Adrenal gland (tissue), 12 donors: ENCODE data around the gene NUF2. TPM values are rescaled to one million over a fixed set of nuclear protein-coding genes. Genes with fewer than 3 reads are reported as not detected.
"Not testable (repeated sequence)": the region's sequence is repeated elsewhere in the genome, so short reads cannot be mapped to it uniquely, and the experiment has no call there.

Experiments used
- DNase-seq, 7 donors: peaks; one replicate each; pipeline ENCODE4 v3.0.0-alpha.2; 2019 to 2020
- H3K27ac ChIP-seq, 5 donors: fragments of 200-600 bp; sonication (generic) in 4 of 5; 1 replicate in 3 of 5; 2 replicates in 2 of 5; pipeline versions ENCODE4 v1.5.1 to v1.8.0; 2016 to 2020; ENCODE audit warnings: mild to moderate bottlenecking in 1 of 5
- H3K27me3 ChIP-seq: fragments of 200-600 bp; 2 replicates; pipeline ENCODE4 v1.8.0; 2021
- H3K36me3 ChIP-seq, 2 donors: fragments of 200-600 bp; replicated peaks in 1 of 2; 1 replicate in 1 of 2; 2 replicates in 1 of 2; pipeline versions ENCODE4 v1.5.1 to v1.8.0; 2018 to 2022
- H3K4me1 ChIP-seq, 2 donors: fragments of 200-600 bp; replicated peaks in 1 of 2; 1 replicate in 1 of 2; 2 replicates in 1 of 2; pipeline versions ENCODE4 v1.5.1 to v1.8.0; 2018 to 2021
- H3K4me3 ChIP-seq, 4 donors: fragments of 200-600 bp; sonication (generic) in 3 of 4; one replicate each; pipeline ENCODE4 v1.5.1; 2016 to 2018
- H3K9me3 ChIP-seq, 3 donors: fragments of 200-600 bp; sonication (generic) in 1 of 3; replicated peaks in 1 of 3; 1 replicate in 2 of 3; 2 replicates in 1 of 3; pipeline versions ENCODE4 v1.5.1 to v1.8.0; 2016 to 2021
- POLR2A ChIP-seq, 2 donors: fragments of 450-650 bp; IDR thresholded peaks; one replicate each; pipeline ENCODE4 v1.6.1; 2017; ENCODE audit warnings: antibody characterized with exemption in 2 of 2, mild to moderate bottlenecking in 2 of 2, moderate library complexity in 1 of 2
- WGBS, 4 donors: extraction: QIAGEN DNeasy Blood & Tissue Kit in 2 of 4; methylation state at CpG; one replicate each; pipeline versions ENCODE4 v1.1.5 to v1.1.7; 2013 to 2017; 5-methylcytosine and 5-hydroxymethylcytosine counted together
- intact Hi-C, 2 donors: fragments of 100-400 bp; cut with DNase I; formaldehyde crosslinking; loops; one replicate each; pipeline versions ENCODE4 v1.14.1 to v1.15.0; 2022 to 2023
- polyA plus RNA-seq, 3 donors: library from polyadenylated mRNA; stranded (reverse); fragments of 200-250 nt in 2 of 3; fragments of 350-450 nt in 1 of 3; fragmentation: Illumina TruSeq in 1 of 3; extraction: RNeasy Lipid Tissue Mini Kit (QIAGEN cat#74804) in 1 of 3; gene quantifications; one replicate each; pipeline ENCODE4 v1.2.3, GENCODE V29; 2013 to 2014
- total RNA-seq, 9 donors: library from RNA; depleted of rRNA in 4 of 9; stranded (reverse); fragments of >200 nt in 4 of 9; fragments of 120-200 nt in 1 of 9; fragmentation: NEBNext Ultra II Directional in 1 of 9; extraction: Animal tissue kit (Norgen Biotek cat#: 25700) in 1 of 9; gene quantifications; one replicate each; pipeline versions ENCODE4 v1.1.0 to v1.2.4, GENCODE V29; 2013 to 2023
- TF ChIP-seq, protein P1 (sequence below), 6 experiments: fragments of 450-650 bp in 4 of 6; fragments of 200-600 bp in 2 of 6; sonication (generic) in 1 of 6; IDR thresholded peaks; 1 replicate in 5 of 6; 2 replicates in 1 of 6; pipeline versions ENCODE4 v1.5.1 to v1.8.0; 2016 to 2021; ENCODE audit warnings: antibody characterized with exemption in 6 of 6, mild to moderate bottlenecking in 2 of 6, moderate library complexity in 1 of 6
- donor health status: healthy with polysubstance abuse.
- donor health status: Bipolar disorder and iron deficiency.
- donor health status: DM: yes; HTN: yes; CAD: no.
- donor health status: DM: no; HTN: no; CAD: no.
- donor health status: DM: no; HTN: no; CAD: no.
- donor health status: DM: yes; HTN: yes; CAD: no.

Gene NUF2
- total and polyA plus RNA-seq, 12 donors = 0.53 to 12.4 (median 1.0) TPM; not detected in 1

DNA sequence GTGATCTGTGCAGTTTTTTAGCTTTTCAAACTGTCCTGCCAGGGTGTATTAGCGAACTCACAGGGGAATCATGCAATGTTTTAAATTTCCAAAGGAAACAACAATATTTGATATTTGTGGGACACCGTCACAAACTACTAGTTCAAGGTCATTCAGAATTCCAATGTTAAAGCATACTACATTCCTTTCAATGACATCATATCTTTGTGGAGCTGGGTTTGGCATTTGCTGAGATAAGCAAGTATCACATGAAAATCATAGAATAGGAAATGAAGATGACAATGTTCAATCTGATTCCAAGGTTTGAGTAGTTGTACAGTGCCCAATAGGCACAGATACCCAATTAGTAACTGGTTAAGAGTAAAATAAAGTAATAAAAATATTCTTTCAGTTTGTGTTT, 35.6 kb downstream of the NUF2 start:
- DNase-seq = no peak
- Histone ChIP-seq H3K9me3 (no peaks in the 10 kb centered on the region), H3K36me3 (no peaks in the 10 kb centered on the region), H3K27ac (no peak overlapping the region), H3K27me3 (no peaks in the 10 kb centered on the region), H3K4me1 (no peaks in the 10 kb centered on the region), H3K4me3 (no peak overlapping the region)
- TF ChIP-seq POLR2A (IDR thresholded peaks at IDR 0.05) = no peak
- TF ChIP-seq, protein P1, sequence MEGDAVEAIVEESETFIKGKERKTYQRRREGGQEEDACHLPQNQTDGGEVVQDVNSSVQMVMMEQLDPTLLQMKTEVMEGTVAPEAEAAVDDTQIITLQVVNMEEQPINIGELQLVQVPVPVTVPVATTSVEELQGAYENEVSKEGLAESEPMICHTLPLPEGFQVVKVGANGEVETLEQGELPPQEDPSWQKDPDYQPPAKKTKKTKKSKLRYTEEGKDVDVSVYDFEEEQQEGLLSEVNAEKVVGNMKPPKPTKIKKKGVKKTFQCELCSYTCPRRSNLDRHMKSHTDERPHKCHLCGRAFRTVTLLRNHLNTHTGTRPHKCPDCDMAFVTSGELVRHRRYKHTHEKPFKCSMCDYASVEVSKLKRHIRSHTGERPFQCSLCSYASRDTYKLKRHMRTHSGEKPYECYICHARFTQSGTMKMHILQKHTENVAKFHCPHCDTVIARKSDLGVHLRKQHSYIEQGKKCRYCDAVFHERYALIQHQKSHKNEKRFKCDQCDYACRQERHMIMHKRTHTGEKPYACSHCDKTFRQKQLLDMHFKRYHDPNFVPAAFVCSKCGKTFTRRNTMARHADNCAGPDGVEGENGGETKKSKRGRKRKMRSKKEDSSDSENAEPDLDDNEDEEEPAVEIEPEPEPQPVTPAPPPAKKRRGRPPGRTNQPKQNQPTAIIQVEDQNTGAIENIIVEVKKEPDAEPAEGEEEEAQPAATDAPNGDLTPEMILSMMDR (IDR thresholded peaks at IDR 0.05) = no peak
- 56 to 62% (median 57%) methylated on average over 2 of the region's 2 CpGs for WGBS, 4 donors
- intact Hi-C loops = no loop called here

- H3K4me3 ChIP-seq, intact Hi-C loops, H3K9me3 ChIP-seq, H3K4me1 ChIP-seq, DNase-seq, H3K27me3 ChIP-seq, H3K36me3 ChIP-seq, H3K27ac ChIP-seq: not testable (repeated sequence)
- 91 to 94% (median 93%) methylated on average over 11 of the region's 11 CpGs for WGBS, 4 donors
Observed at GRCh38 chr1:163358172-163358571, 36.4 kb downstream of the NUF2 start.

DNA sequence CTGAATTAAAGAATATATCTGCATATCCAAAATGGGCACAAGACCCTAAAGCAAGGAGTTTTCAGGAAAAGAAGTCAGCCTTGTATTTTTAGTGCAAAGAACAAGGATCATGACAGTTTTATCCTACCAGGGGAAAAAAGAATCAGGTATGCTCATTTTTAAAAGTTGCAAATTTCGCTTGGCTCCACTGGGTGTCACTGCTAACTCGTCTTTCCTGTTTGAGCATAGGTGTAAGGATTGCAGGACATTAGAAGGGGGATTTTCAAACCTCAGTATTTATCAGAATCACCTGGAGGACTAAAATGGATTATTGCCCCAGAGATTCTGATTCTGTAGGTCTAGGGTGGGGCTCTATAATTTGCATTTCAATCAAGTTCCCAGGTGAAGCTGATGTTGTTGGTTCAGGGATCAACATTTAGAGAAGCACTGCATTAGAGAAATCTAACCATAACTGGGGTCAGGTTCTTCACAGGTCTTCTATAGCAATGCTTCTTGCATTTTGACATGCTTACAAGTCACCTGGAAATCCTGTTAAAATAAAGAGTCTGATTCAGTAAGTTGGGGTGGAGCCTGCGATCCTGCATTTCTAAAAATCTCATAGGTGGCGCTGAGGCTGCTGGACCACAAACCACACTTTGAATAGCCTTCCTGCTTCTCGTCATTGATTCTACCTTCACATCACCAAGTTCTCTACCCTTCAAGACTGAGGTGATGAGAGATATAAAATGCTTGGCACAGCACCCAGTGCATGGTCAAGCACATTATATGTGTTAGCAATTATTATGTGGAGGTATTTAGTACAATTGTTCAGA, 39.6 kb downstream of the NUF2 start:
- Histone ChIP-seq H3K9me3 (no peaks in the 10 kb centered on the region), H3K36me3 (no peaks in the 10 kb centered on the region), H3K4me3 (no peak overlapping the region), H3K27ac (no peak overlapping the region), H3K4me1 (no peaks in the 10 kb centered on the region), H3K27me3 (no peaks in the 10 kb centered on the region)
- WGBS, 4 donors = 34 to 57% (median 40%) methylated on average over 5 of the region's 5 CpGs
- intact Hi-C loops = no loop called here
- peak in 1 of 7 donors; percentile 9 for DNase-seq
- TF ChIP-seq, protein P1 (IDR thresholded peaks at IDR 0.05) = peak; percentile 6 to 39 (median 26)
- no peak for TF ChIP-seq POLR2A (IDR thresholded peaks at IDR 0.05)

- H3K27me3 ChIP-seq = no peaks in the 10 kb centered on the region
- H3K9me3 ChIP-seq = no peaks in the 10 kb centered on the region
- H3K27ac ChIP-seq = no peak overlapping the region
- H3K36me3 ChIP-seq = no peaks in the 10 kb centered on the region
- no peaks in the 10 kb centered on the region for H3K4me1 ChIP-seq
- TF ChIP-seq POLR2A (IDR thresholded peaks at IDR 0.05) = no peak
- TF ChIP-seq, protein P1 (IDR thresholded peaks at IDR 0.05) = no peak
- 51 to 59% (median 54%) methylated on average over 3 of the region's 3 CpGs for WGBS, 4 donors
- no peak for DNase-seq
- no peak overlapping the region for H3K4me3 ChIP-seq
- intact Hi-C loops = no loop called here
Observed at GRCh38 chr1:163365186-163365585, 43.4 kb downstream of the NUF2 start.

- H3K27ac ChIP-seq = no peak overlapping the region
- H3K27me3 ChIP-seq = no peaks in the 10 kb centered on the region
- TF ChIP-seq POLR2A (IDR thresholded peaks at IDR 0.05) = no peak
- H3K36me3 ChIP-seq = no peaks in the 10 kb centered on the region
- intact Hi-C loops = no loop called here
- no peak for DNase-seq
- no peaks in the 10 kb centered on the region for H3K9me3 ChIP-seq
- H3K4me1 ChIP-seq = no peaks in the 10 kb centered on the region
- H3K4me3 ChIP-seq = no peak overlapping the region
- WGBS, 4 donors = 87 to 97% (median 95%) methylated on average over 4 of the region's 4 CpGs
Observed at GRCh38 chr1:163366555-163366954, 44.8 kb downstream of the NUF2 start.
